NCI-H2081 (cell line): ENCODE measurements around the gene CHN1.

Source experiments
- DNase-seq, 2 experiments: peaks; one replicate each; lab custom pipeline; 2025; lab: John Stamatoyannopoulos, UW

CHN1 gene

GRCh38 chr2:174827371-174828369 lies 177.5 kb downstream of the CHN1 start:
- DNase-seq = no peak

- no peak for DNase-seq
Observed at GRCh38 chr2:174826051-174826450, 179.1 kb downstream of the CHN1 start.

- DNase-seq = no peak
Observed at GRCh38 chr2:174824068-174824467, 181.1 kb downstream of the CHN1 start.

GRCh38 chr2:174821628-174822027 lies 183.6 kb downstream of the CHN1 start:
- no peak for DNase-seq

GRCh38 chr2:174820361-174820760 lies 184.8 kb downstream of the CHN1 start:
- no peak for DNase-seq

GRCh38 chr2:174815526-174815925 lies 189.7 kb downstream of the CHN1 start:
- no peak for DNase-seq

- DNase-seq = no peak
Observed at GRCh38 chr2:174812037-174812436, 193.1 kb downstream of the CHN1 start.

GRCh38 chr2:174807931-174808330 lies 197.2 kb downstream of the CHN1 start:
- no peak for DNase-seq

- DNase-seq = no peak
Observed at GRCh38 chr2:174805803-174806202, 199.4 kb downstream of the CHN1 start.

GRCh38 chr2:174802459-174802858 lies 202.7 kb downstream of the CHN1 start:
- DNase-seq = no peak

- no peak for DNase-seq
Observed at GRCh38 chr2:174800436-174801205, 204.6 kb downstream of the CHN1 start.

- DNase-seq = no peak
Observed at GRCh38 chr2:174798801-174799200, 206.4 kb downstream of the CHN1 start.

- no peak for DNase-seq
Observed at GRCh38 chr2:174797781-174798276, 207.4 kb downstream of the CHN1 start.

- no peak for DNase-seq
Observed at GRCh38 chr2:174796319-174796771, 208.8 kb downstream of the CHN1 start.

GRCh38 chr2:174794851-174795374 lies 210.3 kb downstream of the CHN1 start:
- no peak for DNase-seq

- no peak for DNase-seq
Observed at GRCh38 chr2:174792309-174793025, 212.7 kb downstream of the CHN1 start.

GRCh38 chr2:174791746-174792280 lies 213.4 kb downstream of the CHN1 start:
- DNase-seq = no peak

GRCh38 chr2:174791020-174791419 lies 214.2 kb downstream of the CHN1 start:
- no peak for DNase-seq

GRCh38 chr2:174789001-174789400 lies 216.2 kb downstream of the CHN1 start:
- DNase-seq = no peak

GRCh38 chr2:174788291-174788929 lies 216.8 kb downstream of the CHN1 start:
- DNase-seq = no peak
